Stimulated activated naive CD8-positive, alpha-beta T cell treated with anti-CD3 and anti-CD28 coated beads, Interleukin-15, Interleukin-2, amounts not matched to agents 100 ng/mL and 50 ng/mL, for 24 hours (primary cell): ENCODE measurements around the gene DACT3.

Source experiments
- H3K27ac Mint-ChIP-seq: one replicate; pipeline ENCODE4 v1.8.0; 2021; ENCODE audit warnings: mild to moderate bottlenecking, mixed read lengths
- H3K27me3 Mint-ChIP-seq: one replicate; pipeline ENCODE4 v1.8.0; 2021; ENCODE audit warnings: mixed read lengths
- H3K36me3 Mint-ChIP-seq: one replicate; pipeline ENCODE4 v1.8.0; 2021; ENCODE audit warnings: low read depth, mixed read lengths
- H3K4me1 Mint-ChIP-seq: one replicate; pipeline ENCODE4 v1.8.0; 2021; ENCODE audit warnings: low read depth, mixed read lengths
- H3K4me3 Mint-ChIP-seq: one replicate; pipeline ENCODE4 v1.8.0; 2021; ENCODE audit warnings: mild to moderate bottlenecking, mixed read lengths
- H3K9me3 Mint-ChIP-seq: one replicate; pipeline ENCODE4 v1.8.0; 2021; ENCODE audit warnings: mixed read lengths

DACT3 gene, protein sequence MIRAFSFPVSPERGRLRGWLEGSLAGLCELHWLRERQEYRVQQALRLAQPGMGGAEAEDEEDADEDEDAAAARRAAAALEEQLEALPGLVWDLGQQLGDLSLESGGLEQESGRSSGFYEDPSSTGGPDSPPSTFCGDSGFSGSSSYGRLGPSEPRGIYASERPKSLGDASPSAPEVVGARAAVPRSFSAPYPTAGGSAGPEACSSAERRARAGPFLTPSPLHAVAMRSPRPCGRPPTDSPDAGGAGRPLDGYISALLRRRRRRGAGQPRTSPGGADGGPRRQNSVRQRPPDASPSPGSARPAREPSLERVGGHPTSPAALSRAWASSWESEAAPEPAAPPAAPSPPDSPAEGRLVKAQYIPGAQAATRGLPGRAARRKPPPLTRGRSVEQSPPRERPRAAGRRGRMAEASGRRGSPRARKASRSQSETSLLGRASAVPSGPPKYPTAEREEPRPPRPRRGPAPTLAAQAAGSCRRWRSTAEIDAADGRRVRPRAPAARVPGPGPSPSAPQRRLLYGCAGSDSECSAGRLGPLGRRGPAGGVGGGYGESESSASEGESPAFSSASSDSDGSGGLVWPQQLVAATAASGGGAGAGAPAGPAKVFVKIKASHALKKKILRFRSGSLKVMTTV

DNA sequence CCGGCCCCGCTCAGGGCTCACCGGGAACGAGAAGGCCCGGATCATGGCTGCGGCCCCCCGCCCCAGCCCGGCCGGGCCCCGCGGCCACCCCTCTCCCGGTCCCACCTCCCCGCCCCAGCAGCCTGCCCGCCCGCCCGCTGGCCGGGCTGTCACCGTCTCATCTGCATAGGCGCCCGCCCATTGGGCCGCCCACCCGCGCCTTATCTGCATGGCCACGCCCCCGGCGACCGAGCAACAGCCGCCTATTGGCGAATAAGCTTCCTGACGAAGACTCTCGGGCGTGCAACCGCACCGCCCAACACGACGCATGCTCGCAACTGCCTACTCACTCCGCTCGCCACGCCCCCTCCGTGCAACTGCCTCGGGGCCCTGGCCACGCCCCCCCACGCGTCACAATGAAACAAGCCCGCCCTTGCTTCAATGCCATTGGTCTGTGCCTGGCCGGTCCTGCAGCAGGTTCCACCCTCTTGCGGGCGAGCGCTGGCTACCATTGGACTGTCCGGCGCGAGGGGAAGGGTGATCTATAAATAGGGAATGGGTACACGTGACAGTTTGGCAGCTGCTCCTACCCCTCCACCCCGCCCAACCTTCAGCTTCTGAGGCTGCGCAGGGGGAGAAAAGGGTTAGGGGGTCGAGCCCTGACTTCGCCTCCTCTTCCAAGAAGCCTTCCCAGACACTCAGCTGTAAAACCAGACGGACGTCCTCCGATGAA lies at the start of gene DACT3:
DACT3 (minus strand) TSS at position 163 of the 712 bp plus-strand sequence; CDS start at position 45, 118 bp downstream.
- no peaks in the 10 kb centered on the region for H3K9me3 Mint-ChIP-seq
- H3K27me3 Mint-ChIP-seq, result peaks cover 16% of the 10 kb centered on the region
- H3K4me1 Mint-ChIP-seq, result peaks cover 30% of the 10 kb centered on the region

DNA sequence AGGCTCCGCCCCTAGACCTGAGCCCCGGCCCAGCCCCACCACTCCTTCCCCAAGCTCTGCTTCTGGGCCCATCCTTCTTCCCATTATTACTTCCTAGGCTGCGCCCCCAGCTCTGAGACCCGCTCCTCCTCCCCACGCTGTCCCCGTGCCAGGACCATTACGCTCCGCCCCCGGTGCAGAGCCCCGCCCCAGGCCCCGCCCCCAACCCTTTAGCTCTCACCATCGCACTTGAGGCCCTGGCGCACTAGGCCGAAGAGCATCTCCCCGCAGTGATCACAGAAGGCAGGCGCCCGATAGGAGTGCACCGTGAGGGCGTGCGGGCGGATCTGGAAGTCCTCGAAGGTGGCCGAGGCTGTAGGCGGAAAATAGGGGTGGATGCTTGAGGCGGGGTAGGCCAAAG lies 49.7 kb upstream of the DACT3 start:
- Mint-ChIP-seq H3K4me3 (no peak overlapping the region), H3K36me3 (peaks cover 31% of the 10 kb centered on the region), H3K4me1 (peaks cover 15% of the 10 kb centered on the region), H3K27me3 (no peaks in the 10 kb centered on the region), H3K9me3 (no peaks in the 10 kb centered on the region), H3K27ac (no peak overlapping the region)

More for the DNA sequence above, at the start of gene DACT3:
- peak within 1 kb of the TSS; percentile 80 for H3K4me3 Mint-ChIP-seq
- no peaks in the 10 kb centered on the region for H3K36me3 Mint-ChIP-seq
- H3K27ac Mint-ChIP-seq, result peak within 1 kb of the TSS; percentile 83

DNA sequence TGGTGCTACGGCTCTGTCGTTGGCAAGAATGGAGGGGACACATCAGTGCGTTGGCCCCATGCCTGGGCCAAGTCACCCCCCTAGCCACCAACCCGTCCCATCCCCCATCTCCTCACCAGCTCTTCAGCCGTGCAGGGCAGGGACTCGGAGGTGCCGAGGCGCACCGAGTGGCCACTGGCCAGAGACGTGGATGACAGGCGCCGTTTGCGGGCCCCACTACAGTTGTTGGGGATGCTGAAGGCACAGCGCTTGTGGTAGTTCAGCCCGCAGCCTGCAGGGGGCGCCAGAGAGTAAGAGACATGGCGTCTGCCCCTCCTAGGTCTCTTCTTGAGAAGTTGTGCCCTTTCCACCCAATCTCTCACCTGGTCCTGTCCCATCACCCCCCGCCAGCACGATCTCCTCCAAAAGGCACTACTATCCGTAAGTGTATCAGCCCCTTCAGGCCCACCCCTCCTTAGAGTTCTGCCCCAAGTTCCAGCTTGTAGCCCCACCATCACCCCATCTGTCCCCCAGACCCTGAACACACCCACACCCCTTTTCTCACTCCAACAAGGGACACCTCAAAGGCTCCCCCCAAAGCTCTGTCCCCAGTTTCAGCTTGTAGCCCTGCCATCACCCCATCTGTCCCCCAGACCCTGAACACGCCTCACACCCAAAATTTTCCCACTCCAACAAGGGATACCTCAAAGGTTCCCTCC lies 43.5 kb upstream of the DACT3 start:
- H3K27me3 Mint-ChIP-seq, result no peaks in the 10 kb centered on the region
- peaks cover 38% of the 10 kb centered on the region for H3K36me3 Mint-ChIP-seq
- H3K4me1 Mint-ChIP-seq, result no peaks in the 10 kb centered on the region
- no peaks in the 10 kb centered on the region for H3K9me3 Mint-ChIP-seq
- no peak overlapping the region for H3K27ac Mint-ChIP-seq
- no peak overlapping the region for H3K4me3 Mint-ChIP-seq

DNA sequence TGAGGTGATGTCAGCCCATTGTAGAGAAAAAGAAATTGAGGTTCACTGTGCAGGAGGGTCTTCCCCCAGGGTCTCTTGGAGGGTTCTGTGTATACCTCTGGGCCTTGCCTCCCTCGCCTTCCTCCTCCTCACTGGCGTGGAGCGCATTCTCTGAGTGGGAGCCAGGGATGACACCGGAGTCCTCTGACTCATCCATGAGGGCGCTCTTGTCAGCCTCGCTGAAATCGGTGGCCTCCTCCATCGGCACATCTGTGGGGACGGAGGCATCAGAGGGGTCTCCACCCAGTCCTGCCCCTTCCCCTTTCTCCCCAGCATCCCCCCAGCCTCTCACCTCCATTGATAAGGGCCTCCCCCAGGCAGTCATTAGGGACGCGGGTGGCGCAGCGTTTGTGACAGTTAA lies 39.7 kb upstream of the DACT3 start:
- no peaks in the 10 kb centered on the region for H3K9me3 Mint-ChIP-seq
- peaks cover 46% of the 10 kb centered on the region for H3K36me3 Mint-ChIP-seq
- no peaks in the 10 kb centered on the region for H3K4me1 Mint-ChIP-seq
- no peak overlapping the region for H3K4me3 Mint-ChIP-seq
- no peaks in the 10 kb centered on the region for H3K27me3 Mint-ChIP-seq
- no peak overlapping the region for H3K27ac Mint-ChIP-seq

DNA sequence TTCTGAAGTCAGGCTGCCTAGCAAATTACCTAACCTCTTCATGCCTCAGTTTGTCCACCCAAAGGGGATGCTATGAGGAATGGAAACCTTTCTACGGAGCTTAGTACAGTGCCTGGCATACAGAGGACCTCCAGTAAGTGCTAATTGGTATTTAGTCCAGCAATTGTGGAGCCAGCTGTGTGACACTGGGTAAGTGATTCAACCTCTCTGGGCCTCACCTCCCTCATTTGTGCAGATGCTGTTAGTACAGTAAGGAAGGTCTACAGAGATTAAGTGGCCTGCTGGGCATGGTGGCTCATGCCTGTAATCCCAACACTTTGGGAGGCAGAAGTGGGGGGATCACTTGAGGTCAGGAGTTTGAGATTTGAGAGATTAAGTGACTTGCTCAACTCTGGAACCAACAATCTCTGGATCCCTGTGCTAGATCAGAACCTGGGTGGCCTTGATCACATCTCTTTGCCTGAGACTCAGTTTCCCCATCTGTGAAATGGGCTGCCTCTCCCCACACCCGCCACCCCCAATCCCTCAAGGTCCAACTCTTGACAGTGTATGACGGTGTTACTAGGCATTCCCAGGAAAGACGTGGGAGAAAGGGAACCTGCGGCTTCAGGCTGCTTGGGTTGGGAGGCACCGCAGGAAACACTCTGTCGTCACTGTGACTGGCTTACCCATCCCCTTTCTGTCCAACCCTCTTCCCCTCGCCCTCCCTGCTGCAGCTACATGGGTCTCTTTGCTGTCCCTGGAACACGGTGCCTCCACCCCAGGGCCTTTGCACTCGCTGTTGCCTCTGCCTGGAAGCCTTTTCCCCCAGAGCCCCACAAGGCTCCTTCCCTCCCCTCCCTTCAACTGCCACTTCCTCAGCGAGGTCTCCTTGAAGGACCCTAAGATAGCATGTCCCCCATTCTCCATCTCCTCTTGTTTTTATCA lies 37.7 kb upstream of the DACT3 start:
- Mint-ChIP-seq H3K4me1 (no peaks in the 10 kb centered on the region), H3K27me3 (no peaks in the 10 kb centered on the region), H3K27ac (no peak overlapping the region), H3K9me3 (no peaks in the 10 kb centered on the region), H3K36me3 (peaks cover 51% of the 10 kb centered on the region), H3K4me3 (no peak overlapping the region)

DNA sequence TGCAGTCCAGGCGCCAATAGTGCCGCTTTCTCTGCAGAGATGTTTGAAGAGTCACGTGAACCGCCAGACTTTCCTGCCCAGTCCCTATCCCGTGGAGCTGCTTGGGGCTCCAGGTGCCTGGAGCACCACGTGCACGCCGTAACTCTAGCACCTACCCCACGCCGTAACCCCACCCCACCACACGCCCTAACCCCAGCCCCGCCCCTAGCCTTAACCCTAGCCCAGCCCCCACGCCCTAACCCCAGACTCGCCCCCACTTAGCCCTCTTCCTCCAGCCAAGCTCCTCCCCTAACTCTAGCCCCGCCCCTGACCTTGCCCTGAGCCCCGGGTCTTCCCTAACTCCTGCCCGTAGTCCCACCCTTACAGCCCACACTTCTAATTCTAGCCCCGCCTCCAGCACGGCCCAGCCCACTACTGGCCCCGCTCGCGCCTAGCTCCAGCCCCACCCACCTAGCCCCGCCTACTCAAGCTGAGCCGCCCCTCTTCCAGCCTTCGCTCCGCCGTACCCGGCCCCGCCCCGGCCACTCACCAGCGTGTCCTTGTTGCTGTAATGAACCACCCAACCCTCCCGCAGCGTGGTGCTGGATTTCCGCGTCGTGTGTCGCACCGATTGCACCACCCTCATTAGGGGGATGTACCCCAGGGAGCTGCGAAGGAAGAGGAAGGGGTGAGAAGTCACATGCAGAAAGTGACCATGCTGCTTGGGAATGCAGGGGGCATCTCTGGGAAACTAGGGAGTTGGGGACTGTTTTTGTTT lies 36.4 kb upstream of the DACT3 start:
- Mint-ChIP-seq H3K36me3 (peaks cover 62% of the 10 kb centered on the region), H3K27me3 (no peaks in the 10 kb centered on the region), H3K4me1 (no peaks in the 10 kb centered on the region), H3K9me3 (no peaks in the 10 kb centered on the region), H3K4me3 (no peak overlapping the region), H3K27ac (no peak overlapping the region)

DNA sequence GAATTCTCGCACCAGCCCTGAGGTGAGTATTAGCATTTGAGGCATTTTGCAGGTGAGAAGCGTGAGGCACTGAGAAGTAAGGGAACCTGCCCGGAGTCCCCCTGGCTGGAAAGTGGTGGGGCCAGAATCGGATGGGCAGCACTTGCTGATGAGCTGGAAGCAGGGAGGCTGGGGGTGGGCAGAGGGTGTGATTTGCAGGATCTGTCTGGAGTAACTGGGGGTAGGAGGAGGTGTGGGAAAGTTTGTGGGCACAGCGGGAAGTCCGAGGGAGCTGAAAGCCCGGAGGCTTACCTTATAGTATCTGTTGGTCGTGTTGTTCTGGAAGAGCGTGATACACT lies 35.9 kb upstream of the DACT3 start:
- H3K36me3 Mint-ChIP-seq, result peaks cover 67% of the 10 kb centered on the region
- H3K4me3 Mint-ChIP-seq, result no peak overlapping the region
- H3K27me3 Mint-ChIP-seq, result no peaks in the 10 kb centered on the region
- H3K4me1 Mint-ChIP-seq, result no peaks in the 10 kb centered on the region
- no peaks in the 10 kb centered on the region for H3K9me3 Mint-ChIP-seq
- no peak overlapping the region for H3K27ac Mint-ChIP-seq

DNA sequence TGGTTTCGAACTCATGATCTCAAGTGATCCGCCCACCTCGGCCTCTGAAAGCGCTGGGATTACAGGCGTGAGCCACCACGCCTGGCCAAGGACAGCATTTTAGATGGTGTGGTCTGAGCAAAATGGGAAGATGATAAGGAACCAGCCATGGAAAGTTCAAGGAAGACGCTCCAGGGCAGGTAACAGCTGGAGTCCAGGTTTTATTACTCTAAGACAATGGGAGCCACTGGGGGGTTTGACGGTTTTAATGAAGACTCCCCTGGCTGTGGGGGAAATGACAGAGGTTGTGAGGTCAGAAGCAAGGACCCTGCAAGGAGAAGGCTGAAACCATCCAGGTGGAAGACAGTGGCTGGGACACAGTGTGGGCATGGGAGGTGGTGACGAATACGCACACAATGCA lies 35.1 kb upstream of the DACT3 start:
- Mint-ChIP-seq H3K36me3 (peaks cover 68% of the 10 kb centered on the region), H3K27me3 (no peaks in the 10 kb centered on the region), H3K9me3 (no peaks in the 10 kb centered on the region), H3K27ac (no peak overlapping the region), H3K4me1 (no peaks in the 10 kb centered on the region), H3K4me3 (no peak overlapping the region)

DNA sequence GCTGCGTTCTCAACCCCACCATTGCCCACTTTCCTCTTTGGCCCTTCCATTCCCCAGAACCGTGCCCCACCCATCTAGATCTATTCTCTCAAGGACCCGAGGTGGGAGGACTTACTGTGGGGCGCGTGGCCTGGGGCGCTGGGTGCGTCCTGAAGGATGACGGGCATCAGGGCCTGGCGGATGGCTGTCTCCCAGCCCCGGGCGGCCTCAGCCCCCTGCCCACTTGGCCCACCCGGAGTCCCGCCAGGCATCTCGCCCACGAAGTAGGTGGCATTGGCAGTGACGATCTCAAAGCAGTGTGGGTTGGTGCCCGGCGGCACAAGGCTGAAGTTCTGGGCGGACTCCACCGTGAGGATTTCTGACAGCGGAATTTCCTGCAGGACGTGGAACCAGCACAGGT lies 32.8 kb upstream of the DACT3 start:
- no peaks in the 10 kb centered on the region for H3K4me1 Mint-ChIP-seq
- H3K27ac Mint-ChIP-seq, result no peak overlapping the region
- H3K36me3 Mint-ChIP-seq, result peaks cover 72% of the 10 kb centered on the region
- H3K9me3 Mint-ChIP-seq, result no peaks in the 10 kb centered on the region
- no peak overlapping the region for H3K4me3 Mint-ChIP-seq
- no peaks in the 10 kb centered on the region for H3K27me3 Mint-ChIP-seq

DNA sequence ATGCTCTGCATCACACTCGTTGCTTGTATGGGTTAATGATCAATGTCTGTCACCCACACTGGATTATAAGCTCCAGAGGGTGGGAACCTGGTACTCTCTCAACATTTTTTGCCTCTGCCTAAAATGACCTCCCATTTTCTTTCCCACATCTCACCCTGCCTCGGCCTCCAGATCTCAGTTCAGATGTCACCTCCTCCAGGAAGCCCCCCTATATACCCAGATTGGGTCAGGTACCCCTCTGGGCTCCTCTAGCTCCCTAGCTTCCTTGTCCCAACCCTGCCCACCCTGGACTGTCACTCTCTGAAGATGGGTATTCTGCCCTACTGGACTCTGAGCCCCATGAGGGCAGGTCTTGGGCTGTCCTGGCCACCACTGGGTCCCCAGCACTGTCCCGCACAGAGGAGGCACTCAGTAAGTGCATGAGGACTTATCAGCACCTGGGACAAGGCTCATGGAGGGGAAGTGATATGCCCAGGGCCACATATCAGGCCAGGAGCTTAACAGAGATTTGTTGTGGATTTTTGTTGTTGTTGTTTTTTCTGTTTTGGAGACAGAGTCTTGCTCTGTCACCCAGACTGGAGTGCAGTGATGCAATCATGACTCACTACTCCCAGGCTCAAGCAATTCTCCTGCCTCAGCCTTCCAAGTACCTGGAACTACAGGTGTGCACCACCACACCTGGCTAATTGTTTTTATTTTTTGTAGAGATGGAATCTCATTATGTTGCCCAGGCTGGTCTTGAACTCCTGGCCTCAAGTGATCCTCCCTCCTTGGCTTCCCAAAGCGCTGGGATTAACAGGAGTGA lies 32.1 kb upstream of the DACT3 start:
- Mint-ChIP-seq H3K36me3 (peaks cover 69% of the 10 kb centered on the region), H3K4me1 (no peaks in the 10 kb centered on the region), H3K9me3 (no peaks in the 10 kb centered on the region), H3K4me3 (no peak overlapping the region), H3K27me3 (no peaks in the 10 kb centered on the region), H3K27ac (peak overlapping the region; percentile 16)

DNA sequence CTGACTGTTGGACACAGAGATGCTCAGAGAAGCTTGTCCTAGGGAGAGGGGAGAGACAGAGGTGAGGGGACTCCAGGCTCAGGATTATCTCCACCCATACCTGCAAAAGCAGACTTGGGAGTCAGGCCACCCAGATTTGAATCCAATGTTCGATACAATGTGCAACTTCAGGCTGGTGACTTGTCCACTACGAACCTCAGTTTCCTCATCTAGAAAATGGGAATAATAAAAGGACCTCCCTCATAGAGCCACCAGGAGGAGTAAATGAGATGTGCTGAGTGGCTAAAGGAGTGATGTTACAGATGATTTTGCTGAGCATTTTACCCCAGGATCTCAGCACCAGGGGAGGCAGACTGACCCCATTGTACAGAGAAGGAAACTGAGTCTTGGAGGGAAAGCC lies 31.0 kb upstream of the DACT3 start:
- Mint-ChIP-seq H3K4me1 (no peaks in the 10 kb centered on the region), H3K9me3 (no peaks in the 10 kb centered on the region), H3K27me3 (no peaks in the 10 kb centered on the region), H3K36me3 (peaks cover 75% of the 10 kb centered on the region), H3K4me3 (no peak overlapping the region), H3K27ac (no peak overlapping the region)

DNA sequence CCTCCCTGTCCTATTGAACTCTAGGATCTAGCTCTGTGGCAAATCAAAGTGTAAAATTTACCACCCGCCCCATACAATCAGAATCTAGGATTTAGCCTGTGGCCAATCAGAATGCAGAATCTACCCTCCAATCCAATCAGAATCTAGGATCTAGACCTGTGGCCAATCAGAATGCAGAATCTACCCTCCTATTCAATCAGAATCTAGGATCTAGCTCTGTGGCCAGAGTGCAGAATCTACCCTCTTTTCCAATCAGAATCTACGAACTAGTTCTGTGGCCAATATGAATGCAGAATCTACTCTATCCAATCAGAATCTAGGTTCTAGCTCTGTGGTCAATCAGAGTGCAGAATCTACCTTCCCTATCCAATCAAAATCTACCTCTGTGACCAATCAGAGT lies 30.1 kb upstream of the DACT3 start:
- H3K27me3 Mint-ChIP-seq, result no peaks in the 10 kb centered on the region
- H3K27ac Mint-ChIP-seq, result no peak overlapping the region
- H3K36me3 Mint-ChIP-seq, result peaks cover 69% of the 10 kb centered on the region
- H3K9me3 Mint-ChIP-seq, result no peaks in the 10 kb centered on the region
- H3K4me1 Mint-ChIP-seq, result no peaks in the 10 kb centered on the region
- H3K4me3 Mint-ChIP-seq, result no peak overlapping the region

DNA sequence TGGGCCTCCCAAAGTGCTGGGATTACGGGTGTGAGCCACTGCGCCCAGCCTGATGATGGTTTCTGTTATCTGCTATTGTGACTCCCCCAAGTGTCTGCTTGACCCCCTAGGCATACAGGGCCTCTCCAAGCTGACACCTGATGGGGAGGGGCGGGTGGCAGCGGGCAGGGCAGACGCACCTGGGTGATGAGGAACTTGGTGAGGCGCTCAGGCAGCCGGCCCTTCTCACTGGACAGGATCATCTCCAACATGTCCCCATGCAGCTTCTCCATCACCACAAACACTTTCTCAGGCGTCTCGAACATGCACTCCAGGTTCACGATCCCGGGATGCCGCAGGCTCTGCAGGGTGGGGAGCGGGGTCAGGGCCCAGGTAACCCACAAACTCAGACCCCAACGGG lies 28.4 kb upstream of the DACT3 start:
- H3K27me3 Mint-ChIP-seq, result no peaks in the 10 kb centered on the region
- no peak overlapping the region for H3K4me3 Mint-ChIP-seq
- H3K36me3 Mint-ChIP-seq, result peaks cover 70% of the 10 kb centered on the region
- no peaks in the 10 kb centered on the region for H3K9me3 Mint-ChIP-seq
- H3K27ac Mint-ChIP-seq, result no peak overlapping the region
- H3K4me1 Mint-ChIP-seq, result no peaks in the 10 kb centered on the region
